H9 (cell line): Measurements from ENCODE around the gene ARHGEF17. TPM values are rescaled to one million over a fixed set of nuclear protein-coding genes. Genes with fewer than 3 reads are reported as not detected.

Experiments
- DNase-seq: peaks from one replicate; pipeline ENCODE4 v3.0.0-alpha.2; 2017
- H2AFZ ChIP-seq: one replicate; pipeline ENCODE4 v1.6.1; 2013; ENCODE audit warnings: mild to moderate bottlenecking, low read length, control low read depth, moderate library complexity
- H2AK5ac ChIP-seq: 2 replicates; pipeline ENCODE4 v1.6.1; 2013; ENCODE audit warnings: low read length, control low read depth, mixed read lengths; ENCODE audit not compliant: insufficient read length
- H2BK120ac ChIP-seq: one replicate; pipeline ENCODE4 v1.6.1; 2013; ENCODE audit warnings: low read depth, mild to moderate bottlenecking, low read length, control low read depth, inconsistent platforms; ENCODE audit not compliant: poor library complexity, severe bottlenecking
- H2BK12ac ChIP-seq: 2 replicates; pipeline ENCODE4 v1.6.1; 2013; ENCODE audit warnings: low read length, control low read depth, mixed read lengths, low read depth; ENCODE audit not compliant: insufficient read length
- H2BK15ac ChIP-seq: 2 replicates; pipeline ENCODE4 v1.6.1; 2013; ENCODE audit warnings: low read depth, low read length, control low read depth
- H2BK20ac ChIP-seq: one replicate; pipeline ENCODE4 v1.6.1; 2013; ENCODE audit warnings: low read depth, mild to moderate bottlenecking, low read length, control low read depth, inconsistent platforms; ENCODE audit not compliant: poor library complexity, severe bottlenecking
- H2BK5ac ChIP-seq: 2 replicates; pipeline ENCODE4 v1.6.1; 2013; ENCODE audit warnings: low read length, control low read depth, mixed read lengths; ENCODE audit not compliant: insufficient read length
- H3K14ac ChIP-seq: 2 replicates; pipeline ENCODE4 v1.6.1; 2013; ENCODE audit warnings: low read length, control low read depth; ENCODE audit not compliant: insufficient read depth
- H3K18ac ChIP-seq: 2 replicates; pipeline ENCODE4 v1.6.1; 2013; ENCODE audit warnings: low read depth, mild to moderate bottlenecking, mixed read lengths, low read length, control low read depth; ENCODE audit not compliant: insufficient read length
- H3K23ac ChIP-seq: 2 replicates; pipeline ENCODE4 v1.6.1; 2013; ENCODE audit warnings: low read length, control low read depth, mixed read lengths, low read depth; ENCODE audit not compliant: insufficient read length
- H3K23me2 ChIP-seq: 2 replicates; pipeline ENCODE4 v1.6.1; 2013; ENCODE audit warnings: low read depth, mild to moderate bottlenecking, mixed read lengths, low read length, control low read depth; ENCODE audit not compliant: insufficient read length, poor library complexity, severe bottlenecking
- H3K27ac ChIP-seq: 2 replicates; pipeline ENCODE4 v1.5.1; 2013; ENCODE audit warnings: low read length, control low read depth, mixed read lengths, low read depth; ENCODE audit not compliant: insufficient read length
- H3K27me3 ChIP-seq: 2 replicates; pipeline ENCODE4 v1.6.1; 2013; ENCODE audit warnings: low read length, control low read depth, inconsistent platforms; ENCODE audit not compliant: insufficient read depth
- H3K4ac ChIP-seq: 2 replicates; pipeline ENCODE4 v1.6.1; 2013; ENCODE audit warnings: low read depth, mild to moderate bottlenecking, control low read depth, inconsistent platforms, low read length, moderate library complexity
- H3K4me1 ChIP-seq: 2 replicates; pipeline ENCODE4 v1.6.1; 2013; ENCODE audit warnings: low read length, control low read depth, inconsistent platforms; ENCODE audit not compliant: insufficient read depth
- H3K4me2 ChIP-seq: 2 replicates; pipeline ENCODE4 v1.6.1; 2013; ENCODE audit warnings: low read length, control low read depth, mixed read lengths; ENCODE audit not compliant: insufficient read length, insufficient read depth
- H3K56ac ChIP-seq: 2 replicates; pipeline ENCODE4 v1.6.1; 2013; ENCODE audit warnings: low read depth, mild to moderate bottlenecking, mixed read lengths, low read length, control low read depth; ENCODE audit not compliant: insufficient read length
- H3K79me1 ChIP-seq: 2 replicates; pipeline ENCODE4 v1.6.1; 2013; ENCODE audit warnings: low read depth, mild to moderate bottlenecking, moderate library complexity, low read length, control low read depth, inconsistent platforms; ENCODE audit not compliant: insufficient read depth, poor library complexity, severe bottlenecking
- H3K79me2 ChIP-seq: 2 replicates; pipeline ENCODE4 v1.6.1; 2013; ENCODE audit warnings: low read length, control low read depth, inconsistent platforms; ENCODE audit not compliant: insufficient read depth
- H3K9ac ChIP-seq: 2 replicates; pipeline ENCODE4 v1.6.1; 2013; ENCODE audit warnings: low read length, control low read depth, mixed read lengths; ENCODE audit not compliant: insufficient read length; ENCODE audit errors: extremely low read depth
- H3K9me3 ChIP-seq: one replicate; pipeline ENCODE4 v1.6.1; 2013; ENCODE audit warnings: low read depth, low read length, inconsistent platforms; ENCODE audit not compliant: control insufficient read depth
- H3T11ph ChIP-seq: one replicate; pipeline ENCODE4 v1.6.1; 2013; ENCODE audit warnings: mild to moderate bottlenecking, low read length, control low read depth, inconsistent platforms
- H4K20me1 ChIP-seq: one replicate; pipeline ENCODE4 v1.6.1; 2013; ENCODE audit not compliant: control insufficient read depth, insufficient read length, insufficient read depth
- H4K5ac ChIP-seq: 2 replicates; pipeline ENCODE4 v1.6.1; 2013; ENCODE audit warnings: low read depth, mild to moderate bottlenecking, mixed read lengths, low read length, control low read depth; ENCODE audit not compliant: insufficient read length
- H4K8ac ChIP-seq: replicated peaks from 2 replicates; pipeline ENCODE4 v1.6.1; 2013; ENCODE audit warnings: low read length, control low read depth, mixed read lengths, low read depth; ENCODE audit not compliant: insufficient read length
- H4K91ac ChIP-seq: 2 replicates; pipeline ENCODE4 v1.6.1; 2013; ENCODE audit warnings: low read depth, mild to moderate bottlenecking, moderate library complexity, mixed read lengths, low read length, control low read depth; ENCODE audit not compliant: insufficient read length
- H3K27ac Mint-ChIP-seq, 3 experiments: 2 replicates in 2 of 3; 3 replicates in 1 of 3; pipeline ENCODE4 v1.8.0; 2020 to 2021; ENCODE audit warnings: mixed read lengths in 3 of 3, mild to moderate bottlenecking in 1 of 3, moderate library complexity in 1 of 3
- H3K27me3 Mint-ChIP-seq: 2 replicates; pipeline ENCODE4 v1.8.0; 2021; ENCODE audit warnings: low read depth, mild to moderate bottlenecking, moderate library complexity, mixed read lengths
- H3K36me3 Mint-ChIP-seq, 3 experiments: 2 replicates in 2 of 3; 3 replicates in 1 of 3; pipeline ENCODE4 v1.8.0; 2020 to 2021; ENCODE audit warnings: low read depth in 3 of 3, mixed read lengths in 3 of 3; ENCODE audit not compliant: insufficient read depth in 1 of 3
- H3K4me1 Mint-ChIP-seq, 2 experiments: 2 replicates each; pipeline ENCODE4 v1.8.0; 2020; ENCODE audit warnings: mixed read lengths in 2 of 2
- H3K4me3 Mint-ChIP-seq, 2 experiments: 2 replicates in 1 of 2; 3 replicates in 1 of 2; pipeline ENCODE4 v1.8.0; 2020 to 2021; ENCODE audit warnings: mild to moderate bottlenecking in 2 of 2, mixed read lengths in 2 of 2, moderate library complexity in 1 of 2
- H3K9me3 Mint-ChIP-seq, 2 experiments: 2 replicates in 1 of 2; 3 replicates in 1 of 2; pipeline ENCODE4 v1.8.0; 2020; ENCODE audit warnings: mild to moderate bottlenecking in 2 of 2, mixed read lengths in 2 of 2, moderate library complexity in 1 of 2
- WGBS: extraction: QIAGEN DNeasy Blood & Tissue Kit; methylation state at CpG from one replicate; pipeline ENCODE4 v1.1.7; 2013; ENCODE audit warnings: missing lambda C conversion rate, low lambda C conversion rate, mixed read lengths; ENCODE audit not compliant: insufficient read length; ENCODE audit errors: extremely low coverage; 5-methylcytosine and 5-hydroxymethylcytosine counted together
- total RNA-seq: library from RNA; stranded (reverse); gene quantifications from 2 replicates; pipeline ENCODE4 v1.2.1, GENCODE V29; 2021
- TF ChIP-seq, protein P1 (sequence below): fragments of 200-600 bp; sonication (generic); conservative IDR thresholded peaks from 3 replicates; pipeline ENCODE4 v1.8.0; 2021; ENCODE audit warnings: antibody characterized with exemption, mild to moderate bottlenecking

Gene ARHGEF17
- total RNA-seq, 1 experiment from 2014 or later, result 7.4 TPM

GRCh38 chr11:73359341-73359740, 51.3 kb downstream of the ARHGEF17 start:
- H4K20me1 ChIP-seq, result no peaks in the 10 kb centered on the region
- peaks cover 4 to 9% (median 4%) of the 10 kb centered on the region in 3 experiments; a peak in 4 of 7 replicates for H3K36me3 Mint-ChIP-seq
- H3K9me3 ChIP-seq, result no peaks in the 10 kb centered on the region
- H3K27ac Mint-ChIP-seq, result no peak overlapping the region
- peaks cover 2% of the 10 kb centered on the region for H3K23me2 ChIP-seq
- H2BK12ac ChIP-seq, result no peak overlapping the region
- DNase-seq, result no peak
- no peak overlapping the region for H3K56ac ChIP-seq
- no peaks in the 10 kb centered on the region for H3K27me3 ChIP-seq
- no peak overlapping the region for H3K4me3 Mint-ChIP-seq
- H3K79me2 ChIP-seq, result no peaks in the 10 kb centered on the region
- no peak overlapping the region for H4K8ac ChIP-seq
- H2BK20ac ChIP-seq, result no peak overlapping the region
- H3K14ac ChIP-seq, result no peak overlapping the region
- no peak overlapping the region for H3T11ph ChIP-seq
- H4K5ac ChIP-seq, result no peak overlapping the region
- H3K4ac ChIP-seq, result no peak overlapping the region
- H3K4me1 Mint-ChIP-seq, result peaks cover 4 to 13% of the 10 kb centered on the region in 2 experiments; a peak in 3 of 4 replicates
- no peaks in the 10 kb centered on the region for H3K79me1 ChIP-seq
- no CpG with 5 or more reads among the region's 11 CpGs for WGBS
- no peak overlapping the region for H2BK120ac ChIP-seq
- H3K9ac ChIP-seq, result no peak overlapping the region
- no peak overlapping the region for H2AK5ac ChIP-seq
- no peak overlapping the region for H3K23ac ChIP-seq
- TF ChIP-seq, protein P1, sequence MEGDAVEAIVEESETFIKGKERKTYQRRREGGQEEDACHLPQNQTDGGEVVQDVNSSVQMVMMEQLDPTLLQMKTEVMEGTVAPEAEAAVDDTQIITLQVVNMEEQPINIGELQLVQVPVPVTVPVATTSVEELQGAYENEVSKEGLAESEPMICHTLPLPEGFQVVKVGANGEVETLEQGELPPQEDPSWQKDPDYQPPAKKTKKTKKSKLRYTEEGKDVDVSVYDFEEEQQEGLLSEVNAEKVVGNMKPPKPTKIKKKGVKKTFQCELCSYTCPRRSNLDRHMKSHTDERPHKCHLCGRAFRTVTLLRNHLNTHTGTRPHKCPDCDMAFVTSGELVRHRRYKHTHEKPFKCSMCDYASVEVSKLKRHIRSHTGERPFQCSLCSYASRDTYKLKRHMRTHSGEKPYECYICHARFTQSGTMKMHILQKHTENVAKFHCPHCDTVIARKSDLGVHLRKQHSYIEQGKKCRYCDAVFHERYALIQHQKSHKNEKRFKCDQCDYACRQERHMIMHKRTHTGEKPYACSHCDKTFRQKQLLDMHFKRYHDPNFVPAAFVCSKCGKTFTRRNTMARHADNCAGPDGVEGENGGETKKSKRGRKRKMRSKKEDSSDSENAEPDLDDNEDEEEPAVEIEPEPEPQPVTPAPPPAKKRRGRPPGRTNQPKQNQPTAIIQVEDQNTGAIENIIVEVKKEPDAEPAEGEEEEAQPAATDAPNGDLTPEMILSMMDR, result no peak
- no peak overlapping the region for H3K4me2 ChIP-seq
- H3K27me3 Mint-ChIP-seq, result peaks cover 7% of the 10 kb centered on the region
- no peak overlapping the region for H4K91ac ChIP-seq
- no peak overlapping the region for H3K27ac ChIP-seq
- H3K18ac ChIP-seq, result no peak overlapping the region
- no peak overlapping the region for H2BK15ac ChIP-seq
- H2AFZ ChIP-seq, result no peak overlapping the region
- H2BK5ac ChIP-seq, result no peak overlapping the region
- no peaks in the 10 kb centered on the region; a peak in 1 of 5 replicates for H3K9me3 Mint-ChIP-seq
- H3K4me1 ChIP-seq, result no peaks in the 10 kb centered on the region
